H9 (cell line): Measurements from ENCODE around the gene APOA4. TPM values are rescaled to one million over a fixed set of nuclear protein-coding genes. Genes with fewer than 3 reads are reported as not detected.

ENCODE experiments used
- DNase-seq: peaks from one replicate; pipeline ENCODE4 v3.0.0-alpha.2; 2017
- H2AFZ ChIP-seq: one replicate; pipeline ENCODE4 v1.6.1; 2013; ENCODE audit warnings: mild to moderate bottlenecking, low read length, control low read depth, moderate library complexity
- H2AK5ac ChIP-seq: 2 replicates; pipeline ENCODE4 v1.6.1; 2013; ENCODE audit warnings: low read length, control low read depth, mixed read lengths; ENCODE audit not compliant: insufficient read length
- H2BK120ac ChIP-seq: one replicate; pipeline ENCODE4 v1.6.1; 2013; ENCODE audit warnings: low read depth, mild to moderate bottlenecking, low read length, control low read depth, inconsistent platforms; ENCODE audit not compliant: poor library complexity, severe bottlenecking
- H2BK12ac ChIP-seq: 2 replicates; pipeline ENCODE4 v1.6.1; 2013; ENCODE audit warnings: low read length, control low read depth, mixed read lengths, low read depth; ENCODE audit not compliant: insufficient read length
- H2BK15ac ChIP-seq: 2 replicates; pipeline ENCODE4 v1.6.1; 2013; ENCODE audit warnings: low read depth, low read length, control low read depth
- H2BK20ac ChIP-seq: one replicate; pipeline ENCODE4 v1.6.1; 2013; ENCODE audit warnings: low read depth, mild to moderate bottlenecking, low read length, control low read depth, inconsistent platforms; ENCODE audit not compliant: poor library complexity, severe bottlenecking
- H2BK5ac ChIP-seq: 2 replicates; pipeline ENCODE4 v1.6.1; 2013; ENCODE audit warnings: low read length, control low read depth, mixed read lengths; ENCODE audit not compliant: insufficient read length
- H3K14ac ChIP-seq: 2 replicates; pipeline ENCODE4 v1.6.1; 2013; ENCODE audit warnings: low read length, control low read depth; ENCODE audit not compliant: insufficient read depth
- H3K18ac ChIP-seq: 2 replicates; pipeline ENCODE4 v1.6.1; 2013; ENCODE audit warnings: low read depth, mild to moderate bottlenecking, mixed read lengths, low read length, control low read depth; ENCODE audit not compliant: insufficient read length
- H3K23ac ChIP-seq: 2 replicates; pipeline ENCODE4 v1.6.1; 2013; ENCODE audit warnings: low read length, control low read depth, mixed read lengths, low read depth; ENCODE audit not compliant: insufficient read length
- H3K23me2 ChIP-seq: 2 replicates; pipeline ENCODE4 v1.6.1; 2013; ENCODE audit warnings: low read depth, mild to moderate bottlenecking, mixed read lengths, low read length, control low read depth; ENCODE audit not compliant: insufficient read length, poor library complexity, severe bottlenecking
- H3K27ac ChIP-seq: 2 replicates; pipeline ENCODE4 v1.5.1; 2013; ENCODE audit warnings: low read length, control low read depth, mixed read lengths, low read depth; ENCODE audit not compliant: insufficient read length
- H3K27me3 ChIP-seq: 2 replicates; pipeline ENCODE4 v1.6.1; 2013; ENCODE audit warnings: low read length, control low read depth, inconsistent platforms; ENCODE audit not compliant: insufficient read depth
- H3K4ac ChIP-seq: 2 replicates; pipeline ENCODE4 v1.6.1; 2013; ENCODE audit warnings: low read depth, mild to moderate bottlenecking, control low read depth, inconsistent platforms, low read length, moderate library complexity
- H3K4me1 ChIP-seq: 2 replicates; pipeline ENCODE4 v1.6.1; 2013; ENCODE audit warnings: low read length, control low read depth, inconsistent platforms; ENCODE audit not compliant: insufficient read depth
- H3K4me2 ChIP-seq: 2 replicates; pipeline ENCODE4 v1.6.1; 2013; ENCODE audit warnings: low read length, control low read depth, mixed read lengths; ENCODE audit not compliant: insufficient read length, insufficient read depth
- H3K56ac ChIP-seq: 2 replicates; pipeline ENCODE4 v1.6.1; 2013; ENCODE audit warnings: low read depth, mild to moderate bottlenecking, mixed read lengths, low read length, control low read depth; ENCODE audit not compliant: insufficient read length
- H3K79me1 ChIP-seq: 2 replicates; pipeline ENCODE4 v1.6.1; 2013; ENCODE audit warnings: low read depth, mild to moderate bottlenecking, moderate library complexity, low read length, control low read depth, inconsistent platforms; ENCODE audit not compliant: insufficient read depth, poor library complexity, severe bottlenecking
- H3K79me2 ChIP-seq: 2 replicates; pipeline ENCODE4 v1.6.1; 2013; ENCODE audit warnings: low read length, control low read depth, inconsistent platforms; ENCODE audit not compliant: insufficient read depth
- H3K9ac ChIP-seq: 2 replicates; pipeline ENCODE4 v1.6.1; 2013; ENCODE audit warnings: low read length, control low read depth, mixed read lengths; ENCODE audit not compliant: insufficient read length; ENCODE audit errors: extremely low read depth
- H3K9me3 ChIP-seq: one replicate; pipeline ENCODE4 v1.6.1; 2013; ENCODE audit warnings: low read depth, low read length, inconsistent platforms; ENCODE audit not compliant: control insufficient read depth
- H3T11ph ChIP-seq: one replicate; pipeline ENCODE4 v1.6.1; 2013; ENCODE audit warnings: mild to moderate bottlenecking, low read length, control low read depth, inconsistent platforms
- H4K20me1 ChIP-seq: one replicate; pipeline ENCODE4 v1.6.1; 2013; ENCODE audit not compliant: control insufficient read depth, insufficient read length, insufficient read depth
- H4K5ac ChIP-seq: 2 replicates; pipeline ENCODE4 v1.6.1; 2013; ENCODE audit warnings: low read depth, mild to moderate bottlenecking, mixed read lengths, low read length, control low read depth; ENCODE audit not compliant: insufficient read length
- H4K8ac ChIP-seq: replicated peaks from 2 replicates; pipeline ENCODE4 v1.6.1; 2013; ENCODE audit warnings: low read length, control low read depth, mixed read lengths, low read depth; ENCODE audit not compliant: insufficient read length
- H4K91ac ChIP-seq: 2 replicates; pipeline ENCODE4 v1.6.1; 2013; ENCODE audit warnings: low read depth, mild to moderate bottlenecking, moderate library complexity, mixed read lengths, low read length, control low read depth; ENCODE audit not compliant: insufficient read length
- H3K27ac Mint-ChIP-seq, 3 experiments: 2 replicates in 2 of 3; 3 replicates in 1 of 3; pipeline ENCODE4 v1.8.0; 2020 to 2021; ENCODE audit warnings: mixed read lengths in 3 of 3, mild to moderate bottlenecking in 1 of 3, moderate library complexity in 1 of 3
- H3K27me3 Mint-ChIP-seq: 2 replicates; pipeline ENCODE4 v1.8.0; 2021; ENCODE audit warnings: low read depth, mild to moderate bottlenecking, moderate library complexity, mixed read lengths
- H3K36me3 Mint-ChIP-seq, 3 experiments: 2 replicates in 2 of 3; 3 replicates in 1 of 3; pipeline ENCODE4 v1.8.0; 2020 to 2021; ENCODE audit warnings: low read depth in 3 of 3, mixed read lengths in 3 of 3; ENCODE audit not compliant: insufficient read depth in 1 of 3
- H3K4me1 Mint-ChIP-seq, 2 experiments: 2 replicates each; pipeline ENCODE4 v1.8.0; 2020; ENCODE audit warnings: mixed read lengths in 2 of 2
- H3K4me3 Mint-ChIP-seq, 2 experiments: 2 replicates in 1 of 2; 3 replicates in 1 of 2; pipeline ENCODE4 v1.8.0; 2020 to 2021; ENCODE audit warnings: mild to moderate bottlenecking in 2 of 2, mixed read lengths in 2 of 2, moderate library complexity in 1 of 2
- H3K9me3 Mint-ChIP-seq, 2 experiments: 2 replicates in 1 of 2; 3 replicates in 1 of 2; pipeline ENCODE4 v1.8.0; 2020; ENCODE audit warnings: mild to moderate bottlenecking in 2 of 2, mixed read lengths in 2 of 2, moderate library complexity in 1 of 2
- CTCF ChIP-seq: fragments of 200-600 bp; sonication (generic); conservative IDR thresholded peaks from 3 replicates; pipeline ENCODE4 v1.8.0; 2021; ENCODE audit warnings: antibody characterized with exemption, mild to moderate bottlenecking
- WGBS: extraction: QIAGEN DNeasy Blood & Tissue Kit; methylation state at CpG from one replicate; pipeline ENCODE4 v1.1.7; 2013; ENCODE audit warnings: missing lambda C conversion rate, low lambda C conversion rate, mixed read lengths; ENCODE audit not compliant: insufficient read length; ENCODE audit errors: extremely low coverage; 5-methylcytosine and 5-hydroxymethylcytosine counted together
- total RNA-seq: library from RNA; stranded (reverse); gene quantifications from 2 replicates; pipeline ENCODE4 v1.2.1, GENCODE V29; 2021

APOA4 gene
- total RNA-seq, 1 experiment from 2014 or later = not detected

GRCh38 chr11:116864531-116864930, 41.4 kb upstream of the APOA4 start:
- Histone ChIP-seq H2AK5ac (no peak overlapping the region), H3K79me2 (no peaks in the 10 kb centered on the region), H2BK120ac (no peak overlapping the region), H4K20me1 (no peaks in the 10 kb centered on the region), H3K27ac (no peak overlapping the region), H3K23me2 (no peaks in the 10 kb centered on the region), H2AFZ (no peak overlapping the region), H2BK12ac (no peak overlapping the region), H4K5ac (no peak overlapping the region), H3K4me1 (no peaks in the 10 kb centered on the region), H4K91ac (no peak overlapping the region), H2BK5ac (no peak overlapping the region), H4K8ac (peak overlapping the region; percentile 38), H3K9me3 (no peaks in the 10 kb centered on the region), H3K4ac (no peak overlapping the region), H3K56ac (no peak overlapping the region), H3K27me3 (no peaks in the 10 kb centered on the region), H3K14ac (no peak overlapping the region), H3K79me1 (no peaks in the 10 kb centered on the region), H3K18ac (no peak overlapping the region), H3T11ph (no peak overlapping the region), H2BK20ac (no peak overlapping the region), H3K9ac (no peak overlapping the region), H2BK15ac (no peak overlapping the region), H3K4me2 (no peak overlapping the region), H3K23ac (no peak overlapping the region)
- no peak for DNase-seq
- no peak for TF ChIP-seq CTCF
- WGBS = no CpG with 5 or more reads among the region's 5 CpGs
- no peaks in the 10 kb centered on the region for H3K9me3 Mint-ChIP-seq
- H3K27ac Mint-ChIP-seq = no peak overlapping the region
- no peak overlapping the region for H3K4me3 Mint-ChIP-seq
- H3K27me3 Mint-ChIP-seq = no peaks in the 10 kb centered on the region
- peaks cover 14 to 64% (median 58%) of the 10 kb centered on the region in 3 experiments; a peak in 6 of 7 replicates for H3K36me3 Mint-ChIP-seq
- no peaks in the 10 kb centered on the region for H3K4me1 Mint-ChIP-seq
